GM18951 (cell line): ENCODE data around the gene SLC19A1.

Experiments
- POLR2A ChIP-seq: IDR thresholded peaks from 4 replicates; pipeline ENCODE4 v1.6.1; 2011; ENCODE audit warnings: mild to moderate bottlenecking; ENCODE audit not compliant: insufficient read length, insufficient read depth; ENCODE audit errors: extremely low read depth
- in situ Hi-C: fragments of 300-500 bp; cut with MboI; formaldehyde crosslinking; loops from one replicate; pipeline ENCODE4 v1.12.0; 2022; ENCODE audit warnings: low sequenced_read_pairs, mixed read lengths, inconsistent platforms; ENCODE audit not compliant: unreplicated experiment

Gene SLC19A1

DNA sequence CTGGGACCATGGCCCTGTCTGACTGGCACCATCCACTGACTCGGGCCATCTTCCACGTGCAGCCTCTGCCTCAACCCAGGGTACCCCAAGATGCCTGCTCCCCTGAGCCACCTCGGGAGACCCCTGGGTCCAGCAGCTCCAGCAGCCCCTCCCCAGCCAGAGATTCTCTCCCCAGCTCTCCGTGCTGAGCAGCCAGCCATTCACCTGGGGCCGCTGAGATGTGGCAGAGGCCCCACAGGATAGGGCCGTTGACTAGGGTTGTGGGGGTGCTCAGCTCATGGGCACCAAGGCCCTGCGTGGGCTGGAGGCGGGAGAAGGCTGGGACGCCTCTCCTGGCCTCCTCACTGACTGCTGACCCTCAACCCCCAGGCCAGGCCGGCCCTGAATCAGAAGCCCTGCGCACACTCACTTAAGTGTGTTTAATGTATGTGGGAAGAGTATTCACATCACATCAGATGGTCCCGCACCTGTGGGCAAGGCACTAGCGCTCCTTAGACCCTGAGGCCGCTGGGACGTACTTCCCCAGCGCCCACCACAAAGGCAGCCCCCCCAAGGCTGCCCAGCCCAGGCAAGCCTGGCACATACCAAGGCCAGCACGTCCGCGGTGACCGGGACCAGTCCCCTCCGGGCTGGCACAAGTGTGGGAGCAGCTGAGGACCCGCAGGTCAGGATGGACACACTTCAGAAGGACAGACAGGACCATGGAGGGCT is 27.8 kb downstream of the SLC19A1 start:
- TF ChIP-seq POLR2A = no peak
- in situ Hi-C loops = no loop called here

DNA sequence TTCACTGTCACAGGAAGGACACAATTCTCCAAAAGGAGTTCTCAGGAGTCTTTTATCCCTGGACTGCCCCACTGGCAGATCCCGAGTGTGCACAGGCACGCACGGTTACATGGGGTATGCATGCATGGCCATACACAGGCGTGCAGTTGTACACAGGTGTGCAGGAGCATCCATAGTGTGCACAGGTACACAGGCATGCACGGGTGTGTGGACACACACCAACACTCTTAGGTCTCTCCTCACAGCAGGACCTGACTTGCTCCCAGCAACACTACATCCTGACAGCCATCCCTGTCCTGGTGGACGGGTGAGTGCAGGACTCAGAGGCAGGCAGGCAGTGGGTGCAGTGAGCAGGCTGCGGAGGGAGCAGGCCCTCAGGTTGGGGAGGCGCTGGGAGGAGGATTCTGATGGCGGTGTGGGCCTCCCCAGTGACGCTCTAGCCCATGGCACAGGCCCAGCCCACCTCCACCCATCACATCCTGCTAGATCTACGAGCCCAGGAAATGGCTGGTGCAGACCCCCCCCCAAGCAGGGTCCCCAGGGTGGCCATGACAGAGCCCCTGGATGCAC is 28.4 kb downstream of the SLC19A1 start:
- in situ Hi-C loops = no loop called here
- TF ChIP-seq POLR2A = no peak

DNA sequence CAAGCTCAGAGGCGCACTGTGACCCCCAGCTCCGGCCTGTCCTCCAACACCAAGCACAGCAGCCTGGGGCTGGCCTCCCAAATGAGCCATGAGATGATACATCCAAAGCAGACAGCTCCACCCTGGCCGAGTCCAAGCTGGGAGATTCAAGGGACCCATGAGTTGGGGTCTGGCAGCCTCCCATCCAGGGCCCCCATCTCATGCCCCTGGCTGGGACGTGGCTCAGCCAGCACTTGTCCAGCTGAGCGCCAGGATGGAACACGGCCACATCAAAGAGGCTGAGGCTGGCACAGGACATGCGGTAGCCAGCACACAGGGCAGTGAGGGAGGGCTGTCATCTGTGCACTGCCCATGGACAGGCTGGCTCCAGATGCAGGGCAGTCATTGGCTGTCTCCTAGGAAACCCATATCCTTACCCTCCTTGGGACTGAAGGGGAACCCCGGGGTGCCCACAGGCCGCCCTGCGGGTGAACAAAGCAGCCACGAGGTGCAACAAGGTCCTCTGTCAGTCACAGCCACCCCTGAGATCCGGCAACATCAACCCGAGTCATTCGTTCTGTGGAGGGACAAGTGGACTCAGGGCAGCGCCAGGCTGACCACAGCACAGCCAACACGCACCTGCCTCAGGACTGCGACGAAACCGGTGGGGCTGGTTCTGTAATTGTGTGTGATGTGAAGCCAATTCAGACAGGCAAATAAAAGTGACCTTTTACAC is 29.1 kb downstream of the SLC19A1 start:
- in situ Hi-C loops = no loop called here

DNA sequence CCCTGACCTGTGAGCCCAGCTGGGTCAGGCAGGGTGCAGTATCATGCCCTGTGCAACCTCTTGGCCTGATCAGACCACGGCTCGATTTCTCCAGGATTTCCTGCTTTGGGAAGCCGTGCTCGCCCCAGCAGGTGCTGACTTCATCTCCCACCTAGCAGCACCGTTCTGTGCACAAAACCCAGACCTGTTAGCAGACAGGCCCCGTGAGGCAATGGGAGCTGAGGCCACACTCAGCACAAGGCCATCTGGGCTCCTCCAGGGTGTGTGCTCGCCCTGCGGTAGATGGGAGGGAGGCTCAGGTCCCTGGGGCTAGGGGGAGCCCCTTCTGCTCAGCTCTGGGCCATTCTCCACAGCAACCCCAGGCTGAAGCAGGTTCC is 29.6 kb downstream of the SLC19A1 start:
- TF ChIP-seq POLR2A = no peak
- in situ Hi-C loops = no loop called here

More for the DNA sequence above, 29.1 kb downstream of the SLC19A1 start:
- no peak for TF ChIP-seq POLR2A

DNA sequence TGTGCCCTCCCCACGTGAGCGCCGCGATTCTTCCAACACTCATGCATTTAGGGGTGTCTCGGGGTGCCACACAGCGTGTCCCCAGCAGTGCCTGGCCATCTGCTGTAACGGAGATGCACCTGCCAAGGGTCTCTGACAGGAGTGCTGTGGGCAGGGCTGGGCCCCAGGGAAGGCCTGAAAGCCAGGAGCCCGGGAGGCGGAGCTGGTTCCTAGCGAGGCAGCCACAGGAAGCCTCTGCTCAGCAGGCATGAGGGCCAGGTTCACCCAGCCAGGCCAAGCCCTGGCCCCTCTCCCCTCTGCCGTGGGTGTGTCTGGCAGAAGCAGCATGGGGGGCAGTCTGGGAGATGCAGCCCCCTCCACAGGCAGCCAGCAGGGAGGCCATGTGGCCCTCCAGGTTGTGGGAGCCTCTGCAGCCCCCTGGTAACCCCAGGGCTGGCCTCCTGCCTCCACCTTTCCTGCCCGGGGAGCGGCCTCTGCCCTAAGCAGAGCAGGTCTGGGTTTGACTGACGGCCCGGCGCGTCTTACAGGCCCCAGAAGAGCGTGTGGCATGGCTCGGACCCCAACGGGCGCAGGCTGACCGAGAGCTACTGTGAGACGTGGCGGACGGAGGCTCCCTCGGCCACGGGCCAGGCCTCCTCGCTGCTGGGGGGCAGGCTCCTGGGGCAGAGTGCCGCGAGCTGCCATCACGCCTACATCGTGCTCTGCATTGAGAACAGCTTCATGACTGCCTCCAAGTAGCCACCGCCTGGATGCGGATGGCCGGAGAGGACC is 30.4 kb downstream of the SLC19A1 start:
- in situ Hi-C loops = no loop called here
- TF ChIP-seq POLR2A = no peak

DNA sequence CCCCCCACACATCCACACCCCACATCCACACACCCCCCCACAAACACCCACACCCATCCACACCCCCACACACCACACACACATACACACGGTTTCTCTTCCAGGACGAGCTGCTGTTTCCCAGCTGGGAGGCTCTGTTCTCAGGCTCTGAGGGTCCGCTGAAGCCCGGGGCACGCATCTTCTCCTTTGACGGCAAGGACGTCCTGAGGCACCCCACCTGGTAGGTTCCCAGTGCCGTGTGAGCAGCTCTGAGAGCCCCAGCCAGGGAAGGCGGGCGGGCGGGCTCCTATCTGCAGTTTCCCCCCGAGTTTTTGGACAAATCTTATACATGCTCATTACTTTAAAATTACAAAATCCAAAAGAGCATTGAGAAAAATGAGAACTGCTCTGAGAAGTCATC is 31.2 kb downstream of the SLC19A1 start:
- no peak for TF ChIP-seq POLR2A
- in situ Hi-C loops = no loop called here

DNA sequence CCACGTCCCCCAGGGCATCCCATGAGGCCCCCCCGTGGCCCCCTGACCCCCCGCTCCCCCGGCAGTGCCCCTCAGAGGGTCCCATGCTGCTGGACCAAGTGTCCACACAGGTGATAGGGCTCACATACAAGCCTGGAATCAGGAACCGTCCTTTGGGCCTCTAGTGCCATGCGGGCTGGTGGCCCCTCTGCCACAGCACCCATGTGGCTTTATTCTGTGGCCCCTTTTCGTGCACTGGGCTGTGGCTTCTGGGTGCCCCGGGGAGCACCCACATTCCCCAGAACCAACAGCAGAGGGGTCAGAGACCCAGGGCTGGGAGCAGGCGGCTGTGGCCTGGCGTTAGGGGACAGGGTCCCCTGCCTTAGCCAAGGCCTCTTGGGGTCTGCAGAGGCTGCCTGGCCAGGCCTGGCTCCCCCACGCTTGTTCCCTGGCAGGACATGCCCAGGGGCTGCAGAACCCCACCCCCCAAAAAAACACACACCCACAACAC is 31.7 kb downstream of the SLC19A1 start:
- in situ Hi-C loops = no loop called here

DNA sequence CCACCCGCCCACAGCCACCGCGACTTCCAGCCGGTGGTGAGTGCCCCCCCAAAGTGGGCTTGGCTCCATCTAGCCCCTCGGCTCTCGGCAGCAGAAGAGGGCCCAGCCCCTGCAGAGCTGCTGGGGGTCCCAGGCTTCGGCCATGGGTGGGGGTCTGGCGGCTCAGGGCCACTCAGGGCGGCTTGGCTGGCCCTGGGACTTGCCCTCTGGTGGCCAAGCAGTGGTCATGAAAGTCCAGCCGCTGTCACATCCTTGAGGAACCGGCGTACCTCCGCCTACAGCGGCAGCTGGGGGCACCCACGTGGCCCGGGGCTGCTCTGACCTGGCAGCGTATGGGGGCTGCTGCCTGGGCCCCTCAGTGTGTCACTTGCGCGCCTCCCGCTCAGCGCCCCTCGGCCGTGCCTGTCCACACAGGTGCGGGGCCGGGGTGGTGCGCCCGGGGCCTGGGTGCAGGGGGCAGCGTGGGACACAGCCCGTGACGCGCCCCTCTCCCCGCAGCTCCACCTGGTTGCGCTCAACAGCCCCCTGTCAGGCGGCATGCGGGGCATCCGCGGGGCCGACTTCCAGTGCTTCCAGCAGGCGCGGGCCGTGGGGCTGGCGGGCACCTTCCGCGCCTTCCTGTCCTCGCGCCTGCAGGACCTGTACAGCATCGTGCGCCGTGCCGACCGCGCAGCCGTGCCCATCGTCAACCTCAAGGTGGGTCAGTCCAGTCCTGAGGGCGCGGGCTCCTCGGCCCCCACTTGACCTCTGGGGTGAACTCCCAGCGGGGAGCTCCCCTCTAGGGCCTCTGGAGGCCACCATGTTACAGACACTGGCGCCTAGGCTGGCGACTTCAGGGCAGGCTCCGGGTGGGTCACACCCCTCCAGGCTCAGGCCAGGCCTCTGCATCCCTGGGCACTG is 32.4 kb downstream of the SLC19A1 start:
- in situ Hi-C loops = no loop called here
- peak; percentile 17 for TF ChIP-seq POLR2A

More for the DNA sequence above, 31.7 kb downstream of the SLC19A1 start:
- no peak for TF ChIP-seq POLR2A

DNA sequence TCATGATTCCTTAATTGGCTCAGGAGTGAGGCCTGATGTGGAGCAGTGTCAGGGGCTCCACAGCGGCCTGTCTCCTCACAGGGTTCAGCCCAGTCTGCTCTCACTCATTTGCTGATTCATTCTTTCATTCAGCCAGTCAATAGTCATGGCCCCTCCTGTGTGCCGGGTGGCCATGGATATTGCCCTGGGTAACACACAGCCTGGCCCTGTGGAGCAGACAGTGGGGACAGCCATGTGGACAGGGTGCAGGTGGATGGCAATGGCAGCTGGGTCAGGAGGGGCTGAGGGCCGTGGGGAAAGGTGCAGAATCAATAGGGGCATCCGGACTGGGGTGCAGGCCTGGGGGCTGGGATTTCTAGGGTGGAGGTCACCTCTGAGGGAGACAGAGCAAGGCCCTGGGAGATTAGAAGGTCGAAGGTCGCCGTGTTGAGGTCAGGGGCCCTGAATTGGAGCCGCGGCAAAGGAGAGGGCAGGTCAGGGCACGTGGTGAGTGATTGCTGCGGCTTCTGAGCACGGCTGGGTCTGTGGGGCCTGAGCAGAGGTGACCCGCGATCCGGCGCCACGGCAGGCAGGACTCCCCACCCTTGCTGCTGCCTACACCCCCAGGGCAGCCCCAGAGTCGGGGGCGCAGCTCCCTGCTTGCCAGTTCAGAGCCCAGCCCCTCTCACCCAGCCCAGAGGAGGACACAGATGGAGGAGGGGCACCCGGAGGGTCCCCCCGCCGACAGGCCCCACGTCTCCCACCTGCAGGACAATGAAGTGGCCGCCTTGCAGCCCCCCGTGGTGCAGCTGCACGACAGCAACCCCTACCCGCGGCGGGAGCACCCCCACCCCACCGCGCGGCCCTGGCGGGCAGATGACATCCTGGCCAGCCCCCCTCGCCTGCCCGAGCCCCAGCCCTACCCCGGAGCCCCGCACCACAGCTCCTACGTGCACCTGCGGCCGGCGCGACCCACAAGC is 33.4 kb downstream of the SLC19A1 start:
- in situ Hi-C loops = no loop called here
- TF ChIP-seq POLR2A = no peak

DNA sequence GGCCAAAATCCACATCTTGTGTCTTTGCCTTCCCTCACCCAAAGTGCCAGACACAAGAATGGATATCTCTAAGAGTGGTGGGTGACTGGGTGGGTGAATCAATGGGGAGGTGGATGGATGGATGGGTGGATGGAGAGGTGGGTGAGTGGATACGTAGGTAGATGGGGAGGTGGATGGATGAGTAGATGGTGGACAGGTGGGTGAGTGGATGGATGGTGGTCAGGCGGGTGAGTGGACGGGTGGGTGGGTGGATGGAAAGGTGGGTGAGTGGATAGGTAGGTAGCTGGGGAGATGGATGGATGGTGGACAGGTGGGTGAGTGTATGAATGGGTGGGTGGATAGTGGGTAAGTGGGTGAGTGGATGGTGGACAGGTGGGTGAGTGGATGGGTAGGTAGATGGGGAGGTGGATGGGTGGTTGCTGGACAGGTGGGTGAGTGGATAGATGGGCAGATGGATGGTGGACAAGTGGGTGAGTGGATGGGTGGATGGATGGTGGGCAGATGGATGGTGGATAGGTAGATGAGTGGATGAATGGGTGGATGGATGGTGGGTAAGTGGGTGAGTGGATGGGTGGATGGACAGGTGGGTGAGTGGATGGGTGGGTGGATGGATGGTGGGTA is 34.2 kb downstream of the SLC19A1 start:
- in situ Hi-C loops = no loop called here
- TF ChIP-seq POLR2A = no peak

DNA sequence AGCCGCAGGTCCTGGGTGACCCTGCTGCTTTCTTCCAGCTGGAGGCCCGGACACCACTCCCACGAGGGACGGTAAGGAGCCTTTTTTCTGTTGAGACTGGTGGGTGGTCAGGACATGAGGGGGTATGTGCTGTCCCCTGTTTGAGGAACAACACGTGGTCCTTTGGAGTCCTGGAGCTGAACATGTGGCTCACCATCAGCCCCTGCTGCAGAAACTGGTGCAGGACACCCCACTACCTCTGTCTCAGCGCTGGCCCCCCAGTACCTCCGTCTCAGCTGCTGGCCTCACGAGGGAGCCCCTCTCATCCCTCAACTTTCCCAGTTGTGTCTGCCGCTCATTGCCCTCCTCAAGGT is 34.7 kb downstream of the SLC19A1 start:
- in situ Hi-C loops = no loop called here
- no peak for TF ChIP-seq POLR2A

DNA sequence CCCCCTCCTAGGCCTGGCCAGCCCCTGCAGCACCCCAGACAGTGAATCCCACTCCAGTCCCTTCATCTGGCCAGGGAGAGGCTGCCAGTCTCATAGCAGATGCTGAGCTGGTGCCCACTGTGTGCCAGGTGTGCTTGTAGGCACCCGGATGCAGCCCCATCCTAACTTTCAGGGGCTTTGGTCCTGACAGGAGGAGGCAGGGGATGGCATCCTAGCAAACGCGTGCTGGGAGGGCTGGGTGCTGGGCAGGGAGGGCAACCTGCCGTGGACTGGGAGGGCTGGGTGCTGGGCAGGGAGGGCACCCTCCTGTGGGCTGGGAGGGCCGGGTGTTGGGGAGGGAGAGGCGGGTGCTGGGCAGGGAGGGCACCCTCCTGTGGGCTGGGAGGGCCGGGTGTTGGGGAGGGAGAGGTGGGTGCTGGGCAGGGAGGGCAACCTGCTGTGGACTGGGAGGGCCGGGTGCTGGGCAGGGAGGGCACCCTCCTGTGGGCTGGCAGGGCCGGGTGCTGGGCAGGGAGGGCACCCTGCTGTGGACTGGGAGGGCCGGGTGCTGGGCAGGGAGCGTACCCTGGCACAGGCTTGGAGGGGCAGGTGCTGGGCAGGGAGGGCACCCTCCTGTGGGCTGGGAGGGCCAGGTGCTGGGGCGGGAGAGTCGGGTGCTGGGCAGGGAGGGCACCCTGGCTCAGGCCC is 35.3 kb downstream of the SLC19A1 start:
- no peak for TF ChIP-seq POLR2A
- in situ Hi-C loops = no loop called here
